ENCODE data around the gene FAM83B. TPM values are rescaled to one million over a fixed set of nuclear protein-coding genes. Genes with fewer than 3 reads are reported as not detected.

Gene FAM83B
- total RNA-seq, 2 donors from 2014 or later: 13.1 to 14.9 TPM

GRCh38 chr6:54900666-54901065 lies 54.1 kb downstream of the FAM83B start:
- Mint-ChIP-seq H3K36me3 (ENCODE audit: low read depth) (no peaks in the 10 kb centered on the region), H3K4me3 (no peak overlapping the region), H3K9me3 (no peaks in the 10 kb centered on the region), H3K27me3 (ENCODE audit: insufficient read depth) (no peaks in the 10 kb centered on the region), H3K27ac (no peak overlapping the region), H3K4me1 (peaks cover 13% of the 10 kb centered on the region)
- Histone ChIP-seq H3K27me3 (ENCODE audit: control insufficient read depth, insufficient read depth, low read length, poor library complexity, severe bottlenecking) (no peaks in the 10 kb centered on the region), H3K9ac (ENCODE audit: extremely low read depth, low read length, poor library complexity, severe bottlenecking) (no peak overlapping the region), H3K36me3 (ENCODE audit: control insufficient read depth, insufficient read depth, low read length) (no peaks in the 10 kb centered on the region), H3K4me1 (ENCODE audit: control insufficient read depth, insufficient read depth, low read length) (peaks cover 8% of the 10 kb centered on the region), H3K27ac (ENCODE audit: low read depth, low read length) (no peak overlapping the region), H3K4me3 (ENCODE audit: low read length) (no peak overlapping the region), H3K9me3 (ENCODE audit: control insufficient read depth, low read length) (no peaks in the 10 kb centered on the region)
- DNase-seq: no peak
- TF ChIP-seq CTCF (conservative IDR thresholded peaks at IDR 0.05): no peak
- WGBS, 2 experiments (ENCODE audit: insufficient coverage in 1 of 2, insufficient read length in 1 of 2): 100% methylated on average over 2 of the region's 2 CpGs; no CpG with 5 or more reads in 1 of the 2 experiments

- Mint-ChIP-seq H3K9me3 (no peaks in the 10 kb centered on the region), H3K4me3 (no peak overlapping the region), H3K27ac (no peak overlapping the region), H3K4me1 (peaks cover 13% of the 10 kb centered on the region), H3K27me3 (ENCODE audit: insufficient read depth) (no peaks in the 10 kb centered on the region), H3K36me3 (ENCODE audit: low read depth) (no peaks in the 10 kb centered on the region)
- no peak overlapping the region for H3K27ac ChIP-seq (ENCODE audit: low read depth, low read length)
- H3K9me3 ChIP-seq (ENCODE audit: control insufficient read depth, low read length): no peaks in the 10 kb centered on the region
- no peak for TF ChIP-seq CTCF (conservative IDR thresholded peaks at IDR 0.05)
- no peak overlapping the region for H3K4me3 ChIP-seq (ENCODE audit: low read length)
- H3K4me1 ChIP-seq (ENCODE audit: control insufficient read depth, insufficient read depth, low read length): peaks cover 8% of the 10 kb centered on the region
- no peaks in the 10 kb centered on the region for H3K36me3 ChIP-seq (ENCODE audit: control insufficient read depth, insufficient read depth, low read length)
- no peak for DNase-seq
- H3K27me3 ChIP-seq (ENCODE audit: control insufficient read depth, insufficient read depth, low read length, poor library complexity, severe bottlenecking): no peaks in the 10 kb centered on the region
- no peak overlapping the region for H3K9ac ChIP-seq (ENCODE audit: extremely low read depth, low read length, poor library complexity, severe bottlenecking)
Measured at GRCh38 chr6:54903884-54904283, 57.3 kb downstream of the FAM83B start.

GRCh38 chr6:54907355-54907754 lies 60.8 kb downstream of the FAM83B start:
- no peak overlapping the region for H3K9ac ChIP-seq (ENCODE audit: extremely low read depth, low read length, poor library complexity, severe bottlenecking)
- DNase-seq: no peak
- no peaks in the 10 kb centered on the region for H3K27me3 Mint-ChIP-seq (ENCODE audit: insufficient read depth)
- H3K36me3 Mint-ChIP-seq (ENCODE audit: low read depth): no peaks in the 10 kb centered on the region
- H3K4me1 ChIP-seq (ENCODE audit: control insufficient read depth, insufficient read depth, low read length): no peaks in the 10 kb centered on the region
- no peak for TF ChIP-seq CTCF (conservative IDR thresholded peaks at IDR 0.05)
- no peaks in the 10 kb centered on the region for H3K9me3 Mint-ChIP-seq
- H3K9me3 ChIP-seq (ENCODE audit: control insufficient read depth, low read length): no peaks in the 10 kb centered on the region
- no peak overlapping the region for H3K27ac Mint-ChIP-seq
- no peaks in the 10 kb centered on the region for H3K27me3 ChIP-seq (ENCODE audit: control insufficient read depth, insufficient read depth, low read length, poor library complexity, severe bottlenecking)
- H3K36me3 ChIP-seq (ENCODE audit: control insufficient read depth, insufficient read depth, low read length): no peaks in the 10 kb centered on the region
- WGBS, 2 experiments (ENCODE audit: insufficient coverage in 1 of 2, insufficient read length in 1 of 2): 94% methylated on average over 1 of the region's 1 CpG; no CpG with 5 or more reads in 1 of the 2 experiments
- H3K27ac ChIP-seq (ENCODE audit: low read depth, low read length): no peak overlapping the region
- no peak overlapping the region for H3K4me3 ChIP-seq (ENCODE audit: low read length)
- no peaks in the 10 kb centered on the region for H3K4me1 Mint-ChIP-seq
- no peak overlapping the region for H3K4me3 Mint-ChIP-seq
